ENCODE results near the gene GPD1L.
"Not testable (repeated sequence)": the region's sequence is repeated elsewhere in the genome, so short reads cannot be mapped to it uniquely, and the experiment has no call there.

GPD1L gene

GRCh38 chr3:32186097-32186496, 79.7 kb downstream of the GPD1L start:
- no peak for DNase-seq

GRCh38 chr3:32186876-32187275, 80.5 kb downstream of the GPD1L start:
- DNase-seq: no peak

GRCh38 chr3:32189693-32190092, 83.3 kb downstream of the GPD1L start:
- DNase-seq: no peak

GRCh38 chr3:32190556-32190955, 84.1 kb downstream of the GPD1L start:
- not testable (repeated sequence) for DNase-seq

GRCh38 chr3:32193101-32193500, 86.7 kb downstream of the GPD1L start:
- DNase-seq: no peak

GRCh38 chr3:32194653-32195052, 88.2 kb downstream of the GPD1L start:
- no peak for DNase-seq

GRCh38 chr3:32195995-32196540, 89.6 kb downstream of the GPD1L start:
- DNase-seq: no peak

GRCh38 chr3:32197991-32198390, 91.6 kb downstream of the GPD1L start:
- no peak for DNase-seq

GRCh38 chr3:32198714-32199113, 92.3 kb downstream of the GPD1L start:
- no peak for DNase-seq

- no peak for DNase-seq
Measured at GRCh38 chr3:32200490-32200889, 94.1 kb downstream of the GPD1L start.

GRCh38 chr3:32200992-32201758, 94.8 kb downstream of the GPD1L start:
- no peak for DNase-seq

- no peak for DNase-seq
Measured at GRCh38 chr3:32202496-32202895, 96.1 kb downstream of the GPD1L start.

GRCh38 chr3:32203854-32204253, 97.4 kb downstream of the GPD1L start:
- DNase-seq: no peak

- DNase-seq: no peak
Measured at GRCh38 chr3:32208447-32208846, 102.0 kb downstream of the GPD1L start.

GRCh38 chr3:32215185-32215584, 108.8 kb downstream of the GPD1L start:
- DNase-seq: no peak

GRCh38 chr3:32216172-32216783, 109.9 kb downstream of the GPD1L start:
- DNase-seq: no peak

GRCh38 chr3:32217339-32217738, 110.9 kb downstream of the GPD1L start:
- no peak for DNase-seq
